Neural cell (in vitro differentiated cells): Measurements from ENCODE around the gene JUND. TPM values are rescaled to one million over a fixed set of nuclear protein-coding genes. Genes with fewer than 3 reads are reported as not detected.

ENCODE experiments used
- H2AFZ ChIP-seq: fragments of 200-600, 300-800 bp; sonication (generic), shearing (Covaris generic); 2 replicates; pipeline ENCODE4 v1.6.0; 2014; ENCODE audit warnings: low read depth, mild to moderate bottlenecking, antibody characterized with exemption, low read length, moderate library complexity
- H3F3A ChIP-seq: fragments of 200-600 bp; shearing (Covaris generic); 2 replicates; pipeline ENCODE4 v1.6.1; 2016; ENCODE audit warnings: mild to moderate bottlenecking, moderate library complexity, mixed read lengths, antibody characterized with exemption, low read length; ENCODE audit not compliant: insufficient read depth, poor library complexity, severe bottlenecking
- H3K27ac ChIP-seq: fragments of 200-600, 300-800 bp; sonication (generic), shearing (Covaris generic); 2 replicates; pipeline ENCODE4 v1.5.1; 2014; ENCODE audit warnings: mild to moderate bottlenecking, low read length, moderate library complexity
- H3K27me3 ChIP-seq: fragments of 300-800, 200-600 bp; sonication (generic), shearing (Covaris generic); 2 replicates; pipeline ENCODE4 v1.6.0; 2014; ENCODE audit warnings: mild to moderate bottlenecking, low read depth, low read length, moderate library complexity; ENCODE audit not compliant: insufficient read depth
- H3K36me3 ChIP-seq: fragments of 300-800, 200-600 bp; sonication (generic), shearing (Covaris generic); 2 replicates; pipeline ENCODE4 v1.5.1; 2014; ENCODE audit warnings: mild to moderate bottlenecking, antibody characterized with exemption, low read length, moderate library complexity; ENCODE audit not compliant: insufficient read depth
- H3K4me2 ChIP-seq: fragments of 300-800, 200-600 bp; sonication (generic), shearing (Covaris generic); 2 replicates; pipeline ENCODE4 v1.6.0; 2014; ENCODE audit warnings: mild to moderate bottlenecking, low read length
- H3K4me3 ChIP-seq: fragments of 300-800, 200-600 bp; sonication (generic), shearing (Covaris generic); 2 replicates; pipeline ENCODE4 v1.5.1; 2014; ENCODE audit warnings: mild to moderate bottlenecking, low read length, moderate library complexity
- H3K79me2 ChIP-seq: fragments of 200-600 bp; shearing (Covaris generic); replicated peaks from 2 replicates; pipeline ENCODE4 v1.6.0; 2014; ENCODE audit warnings: mild to moderate bottlenecking, low read length, moderate library complexity; ENCODE audit not compliant: insufficient read depth
- H3K9ac ChIP-seq: fragments of 300-800, 200-600 bp; sonication (generic), shearing (Covaris generic); 2 replicates; pipeline ENCODE4 v1.6.1; 2016; ENCODE audit warnings: mild to moderate bottlenecking, low read length, mixed read lengths
- H3K9me2 ChIP-seq: fragments of 200-600 bp; shearing (Covaris generic); 2 replicates; pipeline ENCODE4 v1.6.1; 2016; ENCODE audit warnings: mild to moderate bottlenecking, low read length, mixed read lengths; ENCODE audit not compliant: insufficient read depth
- H3K9me3 ChIP-seq: fragments of 200-600, 300-800 bp; sonication (generic), shearing (Covaris generic); 2 replicates; pipeline ENCODE4 v1.6.1; 2016; ENCODE audit warnings: mild to moderate bottlenecking, mixed run types, low read length, moderate library complexity, mixed read lengths
- H4K20me1 ChIP-seq: fragments of 200-600 bp; shearing (Covaris generic); 2 replicates; pipeline ENCODE4 v1.6.1; 2016; ENCODE audit warnings: mild to moderate bottlenecking, mixed run types; ENCODE audit not compliant: insufficient read depth
- CTCF ChIP-seq: fragments of 450-650 bp; IDR thresholded peaks from 2 replicates; pipeline ENCODE4 v1.5.1; 2014; ENCODE audit warnings: antibody characterized with exemption, mild to moderate bottlenecking, moderate library complexity; ENCODE audit not compliant: poor library complexity, severe bottlenecking
- EP300 ChIP-seq: fragments of 450-650 bp; conservative IDR thresholded peaks from 2 replicates; pipeline ENCODE4 v1.6.1; 2014; ENCODE audit warnings: antibody characterized with exemption, mild to moderate bottlenecking, moderate library complexity; ENCODE audit not compliant: poor library complexity, severe bottlenecking
- EZH2 ChIP-seq: fragments of 200-600, 300-800 bp; shearing (Covaris generic), sonication (generic); IDR thresholded peaks from 2 replicates; pipeline ENCODE4 v1.6.1; 2014; ENCODE audit warnings: antibody characterized with exemption, low read length, borderline replicate concordance, mild to moderate bottlenecking; ENCODE audit not compliant: insufficient read depth, poor library complexity, severe bottlenecking
- MXI1 ChIP-seq: fragments of 450-650 bp; conservative IDR thresholded peaks from 2 replicates; pipeline ENCODE4 v1.6.1; 2014; ENCODE audit warnings: antibody characterized with exemption, mild to moderate bottlenecking; ENCODE audit not compliant: poor library complexity, severe bottlenecking
- POLR2AphosphoS5 ChIP-seq: IDR thresholded peaks from 2 replicates; pipeline ENCODE4 v1.6.1; 2012
- RAD21 ChIP-seq: fragments of 450-650 bp; conservative IDR thresholded peaks from 2 replicates; pipeline ENCODE4 v1.6.1; 2014; ENCODE audit warnings: antibody characterized with exemption, mild to moderate bottlenecking, moderate library complexity
- REST ChIP-seq: IDR thresholded peaks from 2 replicates; pipeline ENCODE4 v1.6.1; 2012; ENCODE audit warnings: borderline replicate concordance
- SMC3 ChIP-seq: fragments of 450-650 bp; conservative IDR thresholded peaks from 2 replicates; pipeline ENCODE4 v1.6.1; 2014; ENCODE audit warnings: antibody characterized with exemption, mild to moderate bottlenecking, moderate library complexity; ENCODE audit not compliant: poor library complexity
- TAF1 ChIP-seq: IDR thresholded peaks from 2 replicates; pipeline ENCODE4 v1.6.1; 2012; ENCODE audit warnings: low read depth
- polyA plus RNA-seq: library from polyadenylated mRNA; depleted of rRNA; stranded (reverse); fragments of >200 nt; gene quantifications from 2 replicates; pipeline ENCODE4 v1.2.3, GENCODE V29; 2014

Gene JUND
- polyA plus RNA-seq, 1 donor from 2014 or later: 94.9 TPM

- H3K4me3 ChIP-seq: no peak overlapping the region
- no peaks in the 10 kb centered on the region for H3F3A ChIP-seq
- H3K9me3 ChIP-seq: no peaks in the 10 kb centered on the region
- H3K36me3 ChIP-seq: no peaks in the 10 kb centered on the region
- H3K27me3 ChIP-seq: peaks cover 11% of the 10 kb centered on the region
- H3K27ac ChIP-seq: no peak overlapping the region
- no peak for TF ChIP-seq EZH2
- TF ChIP-seq TAF1: no peak
- TF ChIP-seq REST: no peak
- no peak for TF ChIP-seq RAD21
- TF ChIP-seq EP300: no peak
- no peak for TF ChIP-seq MXI1
- TF ChIP-seq SMC3: no peak
- no peak for TF ChIP-seq POLR2AphosphoS5
- no peak for TF ChIP-seq CTCF
- no peaks in the 10 kb centered on the region for H3K79me2 ChIP-seq
- H3K9ac ChIP-seq: no peak overlapping the region
- H4K20me1 ChIP-seq: no peaks in the 10 kb centered on the region
- H2AFZ ChIP-seq: no peak overlapping the region
- H3K9me2 ChIP-seq: no peaks in the 10 kb centered on the region
- no peak overlapping the region for H3K4me2 ChIP-seq
Observed at GRCh38 chr19:18257503-18258470, 23.6 kb downstream of the JUND start.

- H3K36me3 ChIP-seq: no peaks in the 10 kb centered on the region
- H3K9me2 ChIP-seq: no peaks in the 10 kb centered on the region
- TF ChIP-seq CTCF (no peak), EZH2 (no peak), RAD21 (no peak), TAF1 (no peak), EP300 (no peak), REST (no peak), SMC3 (no peak), MXI1 (no peak), POLR2AphosphoS5 (no peak)
- H3K9ac ChIP-seq: no peak overlapping the region
- H3K27me3 ChIP-seq: peaks cover 15% of the 10 kb centered on the region
- H4K20me1 ChIP-seq: no peaks in the 10 kb centered on the region
- no peak overlapping the region for H3K4me2 ChIP-seq
- H3F3A ChIP-seq: no peaks in the 10 kb centered on the region
- no peaks in the 10 kb centered on the region for H3K9me3 ChIP-seq
- H3K27ac ChIP-seq: no peak overlapping the region
- no peak overlapping the region for H2AFZ ChIP-seq
- no peaks in the 10 kb centered on the region for H3K79me2 ChIP-seq
- no peak overlapping the region for H3K4me3 ChIP-seq
Observed at GRCh38 chr19:18254546-18255503, 26.6 kb downstream of the JUND start.
